ENCODE measurements around the gene P4HA3.

DNA sequence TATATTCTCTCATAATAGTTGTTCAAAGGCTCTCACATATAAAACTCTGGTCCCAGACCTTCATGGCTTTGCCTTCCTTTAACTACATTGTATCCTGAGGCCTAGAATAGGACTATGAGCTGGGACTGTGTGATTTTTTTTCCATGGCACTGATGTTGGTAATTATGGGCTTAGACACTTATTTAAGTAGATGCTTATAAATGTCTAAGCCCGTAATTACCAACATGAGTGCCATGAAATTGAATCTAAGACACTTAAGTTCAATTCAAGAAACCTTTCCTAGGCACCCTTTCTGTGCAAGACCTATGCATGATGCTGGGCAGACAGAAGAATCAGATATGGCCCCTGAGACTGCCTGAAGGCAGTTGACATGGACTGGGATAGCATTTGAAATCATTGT, 63.0 kb downstream of the P4HA3 start:
- TF ChIP-seq CREB1 (CRISPR knock-in tag; IDR thresholded peaks at IDR 0.05): no peak
- no peak for TF ChIP-seq ZBTB21 (CRISPR knock-in tag; IDR thresholded peaks at IDR 0.05; ENCODE audit: borderline replicate concordance)
- no peak for TF ChIP-seq CTCF (IDR thresholded peaks at IDR 0.05)
- TF ChIP-seq PREB (CRISPR knock-in tag; IDR thresholded peaks at IDR 0.05; ENCODE audit: borderline replicate concordance): no peak
- TF ChIP-seq, protein P1, sequence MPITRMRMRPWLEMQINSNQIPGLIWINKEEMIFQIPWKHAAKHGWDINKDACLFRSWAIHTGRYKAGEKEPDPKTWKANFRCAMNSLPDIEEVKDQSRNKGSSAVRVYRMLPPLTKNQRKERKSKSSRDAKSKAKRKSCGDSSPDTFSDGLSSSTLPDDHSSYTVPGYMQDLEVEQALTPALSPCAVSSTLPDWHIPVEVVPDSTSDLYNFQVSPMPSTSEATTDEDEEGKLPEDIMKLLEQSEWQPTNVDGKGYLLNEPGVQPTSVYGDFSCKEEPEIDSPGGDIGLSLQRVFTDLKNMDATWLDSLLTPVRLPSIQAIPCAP (CRISPR knock-in tag; IDR thresholded peaks at IDR 0.05): no peak
- TF ChIP-seq ZNF532 (CRISPR knock-in tag; IDR thresholded peaks at IDR 0.05; ENCODE audit: borderline replicate concordance): no peak
- TF ChIP-seq RELA (CRISPR knock-in tag; IDR thresholded peaks at IDR 0.05; ENCODE audit: borderline replicate concordance): no peak
